Amniotic epithelial cell (primary cell): Measurements from ENCODE around the gene SLC39A6.

Experiments used
- DNase-seq: peaks from one replicate; pipeline ENCODE4 v3.0.0-alpha.2; 2010; ENCODE audit warnings: low read depth

The SLC39A6 gene

DNA sequence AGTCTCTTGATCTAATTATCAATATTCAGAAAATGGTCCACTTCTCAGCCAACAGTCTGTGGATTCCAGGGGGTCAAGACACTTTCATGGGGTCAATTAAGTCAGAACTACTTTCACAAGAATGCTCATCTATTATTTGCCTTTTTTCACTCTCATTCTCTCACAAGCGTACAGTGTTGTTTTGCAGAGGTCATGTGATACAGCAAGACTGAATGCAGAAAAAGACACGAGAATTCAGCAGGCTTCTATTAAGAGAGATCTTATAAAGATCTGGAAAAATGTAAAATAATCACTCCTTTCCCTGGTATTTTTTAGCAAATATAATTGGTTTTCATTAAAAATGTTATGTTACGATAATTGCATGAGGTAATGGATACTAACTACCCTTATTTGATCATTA, 70.5 kb downstream of the SLC39A6 start:
- DNase-seq, result no peak
